HG03342 (cell line): ENCODE data around the gene NUDT13.

Experiments
- ATAC-seq: cut with Tn5 transposase; IDR thresholded peaks from one replicate; pipeline ENCODE4 v1.9.1; 2021; ENCODE audit warnings: mild to moderate bottlenecking, moderate library complexity; ENCODE audit not compliant: unreplicated experiment

NUDT13 gene

DNA sequence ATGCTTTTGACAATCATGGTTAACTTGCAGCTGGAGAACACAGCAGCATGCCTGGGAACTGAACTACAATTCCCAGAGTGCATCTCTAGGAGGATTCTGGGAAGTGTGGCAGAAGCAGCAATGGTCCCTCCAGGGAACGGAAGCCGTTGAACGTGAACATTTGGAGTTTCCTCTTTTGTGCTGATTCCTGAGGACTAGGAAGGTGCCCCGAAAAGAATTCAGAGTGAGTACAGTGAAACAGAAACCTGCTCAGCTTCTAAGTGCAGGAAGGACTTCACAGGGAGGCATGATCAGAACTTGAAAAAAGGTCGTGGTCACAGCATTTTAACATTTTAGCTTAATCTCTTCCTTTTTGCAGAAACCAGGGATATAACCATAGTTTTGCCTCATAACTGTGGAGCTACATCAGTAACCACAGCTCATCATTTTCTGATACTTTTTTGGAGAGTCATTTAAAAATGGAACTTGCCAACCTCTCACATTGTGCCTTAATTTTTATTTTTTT lies at the start of gene NUDT13:
NUDT13 (plus strand) TSS at position 111 of the 505 bp plus-strand sequence. CDS start 3,911 bp downstream, outside the sequence.
- peak; percentile 70 for ATAC-seq

DNA sequence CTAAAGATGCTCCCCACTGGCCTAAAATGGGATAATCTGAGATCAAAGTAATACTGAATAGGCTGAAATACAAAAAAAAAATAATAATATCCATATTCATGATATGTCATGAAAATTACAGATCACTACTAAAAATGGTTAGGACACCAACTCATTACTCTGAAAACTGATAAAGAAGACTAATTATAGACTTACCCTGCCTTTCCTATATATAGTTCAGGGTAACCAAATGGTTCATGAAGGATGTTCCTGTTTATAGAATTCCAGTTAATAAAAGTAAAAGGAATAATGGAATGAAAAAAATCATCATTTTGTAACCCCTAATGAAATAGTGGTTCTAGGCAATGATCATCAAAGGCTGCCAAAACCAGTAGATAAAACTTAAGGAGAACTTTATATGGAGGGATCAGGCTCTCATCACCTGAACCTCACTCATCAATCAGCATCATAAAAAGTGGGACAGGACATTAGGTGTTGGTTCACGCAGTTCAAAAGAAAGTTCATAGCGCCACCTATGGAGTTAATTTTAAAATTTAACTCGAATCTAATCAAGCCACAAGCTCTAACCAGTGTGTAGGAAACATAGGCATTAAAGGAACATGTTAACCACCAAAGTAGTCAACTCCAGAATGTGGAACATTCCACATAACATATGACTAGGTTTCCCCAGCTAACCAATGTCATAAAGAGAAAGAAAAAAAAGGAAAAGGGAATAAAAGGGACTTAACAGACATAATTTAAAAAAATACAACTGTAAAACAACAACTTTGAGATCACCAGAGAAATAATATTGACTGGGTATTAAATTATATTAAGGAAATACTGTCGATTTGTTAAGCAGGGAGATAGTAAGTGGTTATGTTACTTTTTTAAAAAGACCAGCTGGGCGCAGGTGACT lies 49.3 kb upstream of the NUDT13 start:
- ATAC-seq: no peak

DNA sequence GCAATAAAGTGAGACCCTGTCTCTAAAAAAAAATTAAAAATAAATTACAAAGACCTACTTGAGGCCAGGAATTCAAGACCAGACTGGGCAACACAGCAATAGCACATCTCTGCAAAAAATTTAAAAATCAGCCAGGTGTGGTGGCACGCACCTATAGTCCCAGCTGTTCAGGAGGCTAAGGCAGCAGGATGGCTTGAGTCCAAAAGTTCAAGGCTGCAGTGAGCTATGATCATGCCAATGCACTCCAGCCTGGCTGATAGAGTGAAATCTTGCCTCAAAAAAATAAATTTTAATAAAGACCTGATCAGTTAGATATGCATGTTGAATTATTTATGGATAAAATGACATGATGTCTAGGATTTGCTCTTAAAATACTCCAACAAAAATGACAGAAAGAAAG lies 48.5 kb upstream of the NUDT13 start:
- no peak for ATAC-seq

DNA sequence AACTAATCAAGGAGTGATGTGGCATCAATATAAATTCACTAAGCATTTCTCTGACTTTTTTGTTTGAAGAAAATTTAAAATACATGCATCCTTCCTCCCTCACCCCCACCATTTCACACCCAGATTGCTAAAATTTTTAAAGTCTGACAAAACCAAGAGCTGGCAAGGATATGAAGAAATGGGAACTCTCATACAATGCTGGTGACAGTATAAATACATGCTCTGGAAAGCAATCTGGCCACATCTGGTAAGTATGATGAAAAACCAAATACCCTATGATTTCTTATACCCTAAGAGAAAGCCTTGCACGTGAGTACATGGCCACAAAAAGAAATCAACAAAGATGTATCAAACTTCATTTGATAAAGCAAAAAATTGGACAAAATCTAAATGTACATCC lies 44.8 kb upstream of the NUDT13 start:
- no peak for ATAC-seq

DNA sequence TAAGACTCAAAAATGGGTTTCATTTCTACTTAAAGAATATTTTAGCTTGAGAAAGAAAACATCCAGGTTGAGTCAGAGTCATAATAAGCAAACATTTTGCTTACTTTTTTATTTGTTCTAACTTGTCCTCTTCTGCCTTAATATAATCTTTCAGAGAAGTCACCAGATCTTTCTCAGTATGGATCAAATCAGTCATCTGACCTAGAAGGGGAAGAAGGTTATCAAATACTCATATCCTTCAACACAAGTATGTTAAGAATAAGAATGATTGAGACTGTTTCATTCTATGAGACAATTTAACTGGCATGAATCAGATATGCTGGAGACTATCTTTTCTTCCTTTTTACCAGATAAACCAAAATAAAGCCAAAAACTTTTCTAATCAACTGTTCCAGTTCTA lies 36.6 kb upstream of the NUDT13 start:
- no peak for ATAC-seq

DNA sequence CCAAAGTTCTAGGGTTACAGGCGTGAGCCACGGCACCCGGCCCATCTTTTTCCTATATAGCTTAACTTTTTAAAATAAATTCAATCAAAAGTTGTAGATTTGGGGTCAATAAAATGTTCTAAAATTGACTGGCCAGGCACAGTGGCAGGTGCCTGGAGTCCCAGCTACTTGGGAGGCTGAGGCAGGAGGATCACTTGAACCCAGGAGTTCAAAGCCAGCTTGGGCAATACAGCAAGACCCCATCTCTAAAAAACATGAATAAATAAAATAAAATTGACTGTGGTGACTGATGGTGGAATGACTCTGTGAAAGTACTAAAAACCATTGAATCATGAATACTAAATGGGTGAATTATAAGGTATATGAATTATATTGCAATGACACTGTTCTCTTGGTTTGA lies 34.4 kb upstream of the NUDT13 start:
- no peak for ATAC-seq

DNA sequence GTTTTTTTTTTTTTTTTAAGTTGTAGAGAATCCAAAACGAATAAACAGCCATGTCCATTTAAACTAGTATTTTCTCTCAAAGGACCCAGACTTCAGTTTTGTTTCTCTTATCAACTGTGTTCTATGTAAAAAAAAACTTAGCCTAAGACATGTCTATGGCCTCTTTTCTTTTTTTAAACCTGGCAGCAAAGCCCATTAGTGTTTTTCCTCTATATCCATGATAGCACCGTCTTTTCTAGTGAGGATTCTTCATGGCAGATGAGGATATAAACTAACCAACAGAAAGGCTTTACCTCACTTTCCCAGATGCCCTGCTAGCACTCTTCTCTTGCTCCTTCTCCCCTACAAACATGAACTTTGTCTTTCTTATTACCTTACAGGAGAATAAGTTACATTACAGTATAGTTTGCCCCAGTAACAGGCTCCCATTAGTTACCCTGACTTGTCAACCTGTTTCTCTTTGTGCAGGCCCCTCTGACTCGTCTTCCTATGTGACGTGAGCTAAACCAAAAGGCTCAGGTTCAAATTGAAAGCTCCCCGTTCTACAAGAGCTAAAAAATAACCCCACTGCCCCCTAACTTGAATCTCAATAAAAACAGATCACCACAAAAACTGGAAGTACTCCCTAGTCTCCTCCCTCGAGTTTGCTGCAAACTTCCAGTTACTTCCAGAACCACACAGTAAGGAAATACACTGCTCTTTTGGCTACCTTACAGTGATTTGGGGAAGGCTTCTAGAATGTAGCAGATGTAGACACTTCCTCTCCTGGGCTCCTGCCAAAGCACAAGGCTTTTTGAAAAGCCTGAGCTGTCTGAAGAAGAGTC lies 33.7 kb upstream of the NUDT13 start:
- no peak for ATAC-seq

DNA sequence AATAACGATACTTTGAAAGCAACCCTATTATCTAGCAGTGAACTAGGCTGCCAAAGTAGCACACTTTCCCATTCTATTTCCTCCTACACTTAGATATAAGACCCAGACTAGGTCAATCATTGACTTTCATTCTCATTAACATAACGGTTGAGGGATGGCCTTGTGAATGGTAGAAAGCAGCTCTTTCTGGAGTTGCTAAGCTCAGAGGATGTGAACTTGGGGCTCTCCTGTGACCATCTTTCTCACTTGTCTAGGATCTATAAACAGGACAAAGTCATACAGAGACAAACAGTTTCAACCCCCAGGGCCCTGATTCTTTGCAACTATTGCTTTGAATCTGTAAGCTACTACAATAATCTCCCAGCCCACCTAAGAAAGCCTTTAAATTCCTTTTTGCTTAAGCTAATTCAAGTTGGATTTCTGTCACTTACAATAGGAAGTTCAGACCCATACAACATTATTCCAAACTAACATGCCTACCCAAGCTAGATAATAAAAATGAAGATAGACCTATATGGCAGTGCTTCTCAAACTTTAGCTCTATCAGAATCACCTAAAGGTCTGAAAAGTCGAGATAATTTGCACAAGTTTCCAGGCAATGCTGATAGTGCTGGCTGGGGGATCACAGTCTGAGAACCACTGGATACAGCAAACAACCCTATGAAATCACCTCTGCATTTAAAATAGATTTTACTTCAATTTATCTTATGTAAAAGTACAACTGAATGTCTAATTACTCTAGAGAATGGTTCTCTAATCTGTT lies 30.3 kb upstream of the NUDT13 start:
- ATAC-seq: peak; percentile 68

DNA sequence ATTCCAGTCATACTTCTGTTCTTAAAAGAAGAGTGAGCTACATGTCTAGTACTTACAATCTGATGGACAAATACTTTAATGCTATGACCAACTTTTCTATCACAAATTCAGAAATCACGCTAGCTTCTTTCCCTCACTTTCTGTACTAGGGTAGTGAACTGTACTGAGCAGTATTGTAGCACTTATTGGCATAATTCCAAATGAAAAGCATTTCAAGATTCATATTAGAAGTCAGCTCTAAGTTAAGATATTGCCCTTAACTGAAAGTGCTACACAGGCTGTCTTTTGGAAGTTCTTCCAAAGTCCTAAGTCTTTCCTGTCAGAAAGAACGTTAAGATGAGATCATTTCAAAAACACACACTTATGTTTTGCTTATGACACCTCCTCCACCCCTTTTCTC lies 27.0 kb upstream of the NUDT13 start:
- no peak for ATAC-seq

DNA sequence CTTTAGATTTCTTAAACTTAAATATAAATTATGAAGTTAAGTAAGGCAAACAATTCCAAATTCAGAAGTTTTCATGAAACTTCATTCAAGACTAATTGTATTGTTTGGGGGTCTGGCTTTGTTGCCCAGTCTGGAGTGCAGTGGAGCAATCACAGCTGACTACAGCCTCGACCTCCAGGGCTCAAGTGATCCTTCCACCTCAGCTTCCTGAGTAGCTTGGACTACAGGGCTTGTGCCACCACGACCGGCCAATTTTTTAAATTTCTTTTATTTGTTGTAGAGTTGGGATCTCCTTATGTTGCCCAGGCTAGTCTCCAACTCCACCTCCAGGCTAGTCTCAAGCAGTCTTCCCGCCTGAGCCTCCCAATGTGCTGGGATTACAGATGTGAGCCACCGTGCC lies 26.0 kb upstream of the NUDT13 start:
- no peak for ATAC-seq

DNA sequence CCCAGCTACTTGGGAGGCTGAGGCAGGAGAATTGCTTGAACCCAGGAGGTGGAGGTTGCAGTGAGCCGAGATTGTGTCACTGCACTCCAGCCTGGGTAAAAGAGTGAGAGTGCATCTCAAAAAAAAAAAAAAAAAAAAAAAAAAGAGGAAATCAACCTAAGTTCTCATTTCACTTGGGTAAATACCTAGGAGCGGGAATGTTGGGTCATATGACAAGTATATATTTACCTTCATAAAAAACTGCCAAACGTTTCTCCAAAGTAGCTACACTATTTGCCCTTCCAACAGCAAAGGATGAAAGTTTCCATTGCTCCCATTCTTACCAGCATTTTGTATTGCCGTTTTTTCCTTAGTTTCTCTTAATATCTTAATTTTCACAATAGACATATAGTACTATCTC lies 23.4 kb upstream of the NUDT13 start:
- ATAC-seq: no peak

DNA sequence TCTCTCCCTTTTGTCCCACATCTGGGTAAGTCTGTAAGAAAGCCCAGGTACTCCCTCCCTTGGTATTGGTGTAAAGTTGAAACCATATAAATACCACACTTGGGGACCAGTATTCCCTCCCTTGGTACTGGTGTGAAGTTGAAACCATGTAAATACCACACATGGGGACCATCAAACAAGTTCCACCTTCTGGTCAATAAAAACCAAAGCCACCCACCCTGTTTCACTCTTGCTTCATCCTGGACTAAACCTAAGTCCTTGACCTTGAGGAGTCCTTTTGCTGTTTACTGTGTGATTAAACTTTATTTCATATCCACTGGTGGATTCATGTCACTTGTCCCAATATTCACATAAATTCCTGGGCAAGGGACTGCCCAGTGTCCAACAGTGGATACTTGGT lies 22.0 kb upstream of the NUDT13 start:
- no peak for ATAC-seq

DNA sequence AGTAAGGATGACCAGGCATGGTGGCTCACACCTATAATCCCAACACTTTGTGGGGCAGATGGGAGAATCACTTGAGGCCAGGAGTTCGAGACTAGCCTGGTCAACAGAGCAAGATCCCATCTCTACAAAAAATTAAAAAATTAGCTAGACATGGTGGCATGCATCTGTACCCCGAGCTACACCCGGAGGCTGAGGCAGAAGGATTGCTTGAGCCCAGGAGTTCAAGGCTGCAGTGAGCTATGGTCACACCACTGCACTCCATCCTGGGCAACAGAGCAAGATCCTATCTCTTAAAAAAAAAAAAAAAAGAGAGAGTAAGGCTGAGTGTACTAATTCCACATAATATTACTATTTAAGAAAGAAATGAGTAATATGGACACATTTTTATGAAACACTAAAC lies 17.4 kb upstream of the NUDT13 start:
- ATAC-seq: no peak

DNA sequence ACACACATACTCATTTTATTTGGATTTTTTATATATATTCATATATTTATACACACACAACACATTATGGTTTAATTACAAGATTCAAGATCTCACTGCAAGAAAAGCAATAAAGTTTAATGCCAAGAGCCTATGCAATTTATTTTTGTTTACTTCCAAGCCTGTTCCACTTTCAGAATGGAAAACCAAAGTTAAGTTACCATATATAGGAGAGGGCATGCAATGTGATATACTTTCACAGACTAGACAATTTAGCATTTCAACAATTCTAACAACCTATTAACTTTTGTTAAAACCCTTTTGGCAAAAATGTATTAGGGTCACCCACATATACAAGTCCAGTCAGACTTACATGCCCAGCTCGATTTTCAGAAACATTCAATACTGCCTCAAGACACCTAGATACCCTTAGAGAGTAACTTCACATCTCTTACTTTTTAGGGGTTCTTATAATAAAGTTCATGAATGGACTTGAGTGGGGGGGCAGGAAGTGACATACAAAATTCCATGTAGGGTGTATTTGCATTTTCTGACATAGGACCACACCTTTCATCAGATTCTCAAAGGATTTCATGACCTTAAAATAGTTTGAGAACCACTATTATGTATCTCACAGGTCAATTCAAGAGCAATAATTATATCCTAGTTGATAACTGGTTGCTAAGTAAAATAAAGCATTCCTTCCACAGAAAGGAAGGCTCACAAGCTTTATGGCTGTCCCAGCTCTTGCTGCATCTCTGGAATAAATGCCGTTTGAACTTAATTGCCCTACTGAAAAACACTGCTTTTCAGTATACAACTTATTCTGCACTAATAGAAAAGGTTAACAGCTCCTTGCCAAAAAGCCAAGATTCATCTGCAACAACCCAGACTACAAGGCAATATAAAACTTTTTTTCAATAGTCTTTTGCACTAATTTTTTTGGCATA lies 16.1 kb upstream of the NUDT13 start:
- no peak for ATAC-seq

DNA sequence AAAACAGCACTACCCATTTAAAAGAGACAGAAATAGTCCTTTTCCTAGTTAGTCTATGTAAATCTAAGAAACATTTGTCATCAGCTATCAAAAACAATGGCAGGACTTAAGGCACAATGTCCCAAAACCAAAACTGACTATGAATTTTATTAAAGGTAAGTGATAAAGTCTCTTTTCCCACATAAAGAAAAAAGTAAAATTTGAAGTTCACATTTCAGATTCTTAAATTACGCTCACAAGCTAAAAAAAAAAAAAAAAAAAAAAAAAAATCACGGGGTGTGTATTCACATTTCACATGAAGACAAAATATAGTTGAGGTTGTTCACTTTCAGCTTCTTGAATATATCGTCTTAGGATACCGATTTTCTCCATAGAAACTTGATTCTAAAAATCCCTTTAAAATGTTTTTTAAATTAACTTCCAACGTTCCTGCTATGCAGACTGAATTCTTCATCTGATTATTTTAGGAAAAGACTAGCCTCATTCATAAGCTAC lies 15.2 kb upstream of the NUDT13 start:
- ATAC-seq: no peak

DNA sequence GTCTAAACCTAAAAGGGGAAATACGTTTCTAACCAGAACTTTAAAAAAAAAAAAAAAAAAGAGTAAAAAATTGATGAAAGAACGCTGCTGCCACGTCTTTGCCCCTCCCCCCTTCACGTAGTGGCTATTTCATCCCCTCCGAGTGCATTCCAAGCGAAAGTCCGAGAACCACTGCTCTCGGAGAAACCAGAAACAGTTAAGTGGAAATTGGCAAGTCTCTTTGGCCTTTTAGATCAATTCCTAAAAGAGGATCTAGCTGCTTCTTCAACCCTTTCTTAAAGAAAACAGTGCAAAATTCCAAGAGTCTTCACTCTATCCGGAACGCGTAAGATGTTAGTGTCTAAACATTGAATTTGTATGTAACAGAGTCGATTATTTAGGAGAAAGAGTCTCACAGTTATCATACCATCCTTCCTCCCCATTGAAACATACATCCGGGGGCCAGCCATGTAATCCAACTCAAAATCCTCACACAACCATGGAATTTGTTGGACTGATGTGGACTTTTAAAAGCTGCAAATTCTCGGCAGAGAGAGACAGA lies 14.7 kb upstream of the NUDT13 start:
- ATAC-seq: no peak

DNA sequence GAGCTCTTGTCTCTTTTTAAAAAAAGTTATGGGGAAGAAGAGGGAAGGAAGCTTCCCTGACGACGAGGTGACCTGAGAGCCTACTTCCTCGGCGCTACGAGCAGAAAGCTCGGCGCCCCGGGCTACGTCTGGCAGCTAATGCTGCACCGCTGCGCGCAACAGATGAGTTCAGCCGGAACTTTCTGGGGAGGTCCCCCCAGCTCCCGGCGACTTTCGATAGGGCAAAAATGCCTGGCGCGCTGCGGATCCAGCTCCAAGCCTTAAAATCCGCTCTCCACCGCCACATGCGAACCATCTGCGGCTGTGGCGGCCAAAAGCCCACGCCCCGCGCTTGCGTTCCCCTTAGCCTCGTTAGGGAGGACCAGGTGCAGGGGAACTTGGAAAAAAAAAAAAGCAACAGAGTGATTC lies 14.2 kb upstream of the NUDT13 start:
- peak; percentile 30 for ATAC-seq

DNA sequence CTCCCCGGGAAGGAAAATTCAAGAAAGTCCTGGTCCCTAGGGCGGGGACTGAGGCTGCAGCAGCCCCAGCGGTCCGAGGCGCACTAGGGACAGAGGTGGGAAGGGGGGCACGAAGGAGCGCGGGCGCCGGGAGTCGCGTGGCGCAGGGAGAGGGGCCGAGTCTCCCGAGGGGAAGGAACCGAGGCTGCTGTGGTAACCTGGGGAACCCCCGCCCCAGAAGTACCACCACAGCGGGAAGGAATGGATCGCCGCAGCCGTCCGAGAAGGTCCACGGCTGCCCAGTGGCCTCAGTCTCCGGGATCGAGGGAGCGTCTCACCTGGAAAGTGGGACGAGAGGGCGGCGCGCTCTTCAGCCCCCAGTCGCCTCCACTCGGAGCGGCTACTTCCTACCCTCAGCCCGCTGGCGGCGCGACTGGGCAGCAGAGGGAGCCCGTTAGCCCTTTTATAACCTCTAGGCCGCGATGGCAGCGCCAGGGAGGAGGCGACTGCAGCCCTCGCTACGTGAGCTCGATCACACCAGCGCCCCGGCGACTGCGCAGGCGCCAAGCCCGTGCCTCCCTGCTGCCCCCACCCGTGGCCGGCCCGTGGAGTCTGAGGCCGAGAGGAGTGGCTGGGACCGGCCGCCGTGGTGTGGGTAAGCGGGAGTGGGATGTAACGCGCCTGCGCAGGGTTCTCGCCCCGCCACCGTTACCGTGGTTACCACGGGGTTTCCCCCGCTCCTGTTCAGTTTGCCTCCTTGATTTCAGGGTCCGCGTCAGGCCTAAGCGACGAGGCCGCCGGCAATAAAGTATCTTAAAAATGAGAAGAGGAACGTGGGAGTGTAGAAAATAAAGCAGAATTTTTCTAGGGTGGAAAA lies 13.6 kb upstream of the NUDT13 start, which contains the start of gene P4HA1:
P4HA1 (minus strand) TSS at position 418 of the 856 bp plus-strand sequence. CDS start 21,983 bp downstream, outside the sequence.
- ATAC-seq: peak; percentile 81
